Adrenal gland (tissue), 12 donors: ENCODE data around the gene SSC5D. TPM values are rescaled to one million over a fixed set of nuclear protein-coding genes. Genes with fewer than 3 reads are reported as not detected.

ENCODE experiments used
- DNase-seq, 7 donors: peaks; one replicate each; pipeline ENCODE4 v3.0.0-alpha.2; 2019 to 2020
- H3K27ac ChIP-seq, 5 donors: fragments of 200-600 bp; sonication (generic) in 4 of 5; 1 replicate in 3 of 5; 2 replicates in 2 of 5; pipeline versions ENCODE4 v1.5.1 to v1.8.0; 2016 to 2020; ENCODE audit warnings: mild to moderate bottlenecking in 1 of 5
- H3K27me3 ChIP-seq: fragments of 200-600 bp; 2 replicates; pipeline ENCODE4 v1.8.0; 2021
- H3K36me3 ChIP-seq, 2 donors: fragments of 200-600 bp; replicated peaks in 1 of 2; 1 replicate in 1 of 2; 2 replicates in 1 of 2; pipeline versions ENCODE4 v1.5.1 to v1.8.0; 2018 to 2022
- H3K4me1 ChIP-seq, 2 donors: fragments of 200-600 bp; replicated peaks in 1 of 2; 1 replicate in 1 of 2; 2 replicates in 1 of 2; pipeline versions ENCODE4 v1.5.1 to v1.8.0; 2018 to 2021
- H3K4me3 ChIP-seq, 4 donors: fragments of 200-600 bp; sonication (generic) in 3 of 4; one replicate each; pipeline ENCODE4 v1.5.1; 2016 to 2018
- H3K9me3 ChIP-seq, 3 donors: fragments of 200-600 bp; sonication (generic) in 1 of 3; replicated peaks in 1 of 3; 1 replicate in 2 of 3; 2 replicates in 1 of 3; pipeline versions ENCODE4 v1.5.1 to v1.8.0; 2016 to 2021
- CTCF ChIP-seq, 6 experiments: fragments of 450-650 bp in 4 of 6; fragments of 200-600 bp in 2 of 6; sonication (generic) in 1 of 6; IDR thresholded peaks; 1 replicate in 5 of 6; 2 replicates in 1 of 6; pipeline versions ENCODE4 v1.5.1 to v1.8.0; 2016 to 2021; ENCODE audit warnings: antibody characterized with exemption in 6 of 6, mild to moderate bottlenecking in 2 of 6, moderate library complexity in 1 of 6
- POLR2A ChIP-seq, 2 donors: fragments of 450-650 bp; IDR thresholded peaks; one replicate each; pipeline ENCODE4 v1.6.1; 2017; ENCODE audit warnings: antibody characterized with exemption in 2 of 2, mild to moderate bottlenecking in 2 of 2, moderate library complexity in 1 of 2
- WGBS, 4 donors: extraction: QIAGEN DNeasy Blood & Tissue Kit in 2 of 4; methylation state at CpG; one replicate each; pipeline versions ENCODE4 v1.1.5 to v1.1.7; 2013 to 2017; 5-methylcytosine and 5-hydroxymethylcytosine counted together
- intact Hi-C, 2 donors: fragments of 100-400 bp; cut with DNase I; formaldehyde crosslinking; loops; one replicate each; pipeline versions ENCODE4 v1.14.1 to v1.15.0; 2022 to 2023
- polyA plus RNA-seq, 3 donors: library from polyadenylated mRNA; stranded (reverse); fragments of 200-250 nt in 2 of 3; fragments of 350-450 nt in 1 of 3; fragmentation: Illumina TruSeq in 1 of 3; extraction: RNeasy Lipid Tissue Mini Kit (QIAGEN cat#74804) in 1 of 3; gene quantifications; one replicate each; pipeline ENCODE4 v1.2.3, GENCODE V29; 2013 to 2014
- total RNA-seq, 9 donors: library from RNA; depleted of rRNA in 4 of 9; stranded (reverse); fragments of >200 nt in 4 of 9; fragments of 120-200 nt in 1 of 9; fragmentation: NEBNext Ultra II Directional in 1 of 9; extraction: Animal tissue kit (Norgen Biotek cat#: 25700) in 1 of 9; gene quantifications; one replicate each; pipeline versions ENCODE4 v1.1.0 to v1.2.4, GENCODE V29; 2013 to 2023
- donor health status: healthy with polysubstance abuse.
- donor health status: Bipolar disorder and iron deficiency.
- donor health status: DM: yes; HTN: yes; CAD: no.
- donor health status: DM: no; HTN: no; CAD: no.
- donor health status: DM: no; HTN: no; CAD: no.
- donor health status: DM: yes; HTN: yes; CAD: no.

Gene SSC5D
- total and polyA plus RNA-seq, 12 donors, result 0.33 to 10.0 (median 4.4) TPM

GRCh38 chr19:55489711-55490477 is 1.7 kb downstream of the SSC5D start:
- no peak overlapping the region for H3K4me3 ChIP-seq
- WGBS, 4 donors, result 49 to 83% (median 71%) methylated on average over 4 to 21 of the region's 21 CpGs

GRCh38 chr19:55490478-55491432 is 2.5 kb downstream of the SSC5D start:
- no peak for TF ChIP-seq POLR2A (IDR thresholded peaks at IDR 0.05)
- no peak for TF ChIP-seq CTCF (IDR thresholded peaks at IDR 0.05)
- Histone ChIP-seq H3K36me3 (no peaks in the 10 kb centered on the region), H3K4me1 (peaks cover 22 to 24% of the 10 kb centered on the region in 2 donors), H3K27ac (no peak overlapping the region), H3K27me3 (no peaks in the 10 kb centered on the region), H3K9me3 (no peaks in the 10 kb centered on the region), H3K4me3 (no peak overlapping the region)
- WGBS, 4 donors, result 81 to 86% (median 84%) methylated on average over 13 to 52 of the region's 52 CpGs
- DNase-seq, result no peak
- intact Hi-C loops, result no loop called here

More at GRCh38 chr19:55489711-55490477, 1.7 kb downstream of the SSC5D start:
- Histone ChIP-seq H3K4me1 (peaks cover 30 to 32% of the 10 kb centered on the region in 2 donors), H3K27ac (no peak overlapping the region), H3K9me3 (no peaks in the 10 kb centered on the region), H3K36me3 (no peaks in the 10 kb centered on the region), H3K27me3 (no peaks in the 10 kb centered on the region)
- intact Hi-C loops, result no loop called here
- peak in 1 of 7 donors; percentile 28 for DNase-seq
- no peak for TF ChIP-seq CTCF (IDR thresholded peaks at IDR 0.05)

GRCh38 chr19:55491546-55492360 is 3.5 kb downstream of the SSC5D start:
- H3K27me3 ChIP-seq, result no peaks in the 10 kb centered on the region
- no peak for DNase-seq
- intact Hi-C loops, result no loop called here
- no peaks in the 10 kb centered on the region for H3K36me3 ChIP-seq
- 67 to 80% (median 73%) methylated on average over 14 to 24 of the region's 24 CpGs for WGBS, 4 donors
- H3K9me3 ChIP-seq, result no peaks in the 10 kb centered on the region
- TF ChIP-seq CTCF (IDR thresholded peaks at IDR 0.05), result no peak
- TF ChIP-seq POLR2A (IDR thresholded peaks at IDR 0.05), result no peak
- H3K4me1 ChIP-seq, result peaks cover 12 to 14% of the 10 kb centered on the region in 2 donors
- no peak overlapping the region for H3K4me3 ChIP-seq
- H3K27ac ChIP-seq, result no peak overlapping the region
